GM18858 (cell line): ENCODE results near the gene SMIM36.
"Not testable (repeated sequence)": the region's sequence is repeated elsewhere in the genome, so short reads cannot be mapped to it uniquely, and the experiment has no call there.

Source experiments
- ATAC-seq: cut with Tn5 transposase; IDR thresholded peaks from one replicate; pipeline ENCODE4 v1.9.1; 2021; ENCODE audit not compliant: unreplicated experiment

Gene SMIM36

GRCh38 chr17:55507669-55508068 lies 3.6 kb downstream of the SMIM36 start:
- ATAC-seq = not testable (repeated sequence)

- not testable (repeated sequence) for ATAC-seq
These were observed 9.6 kb downstream of the SMIM36 start for GRCh38 chr17:55501626-55502025.

GRCh38 chr17:55500103-55500502 lies 11.1 kb downstream of the SMIM36 start:
- ATAC-seq = no peak

GRCh38 chr17:55496094-55496881 lies 15.0 kb downstream of the SMIM36 start:
- no peak for ATAC-seq

- no peak for ATAC-seq
These were observed 16.0 kb downstream of the SMIM36 start for GRCh38 chr17:55495239-55495638.

- ATAC-seq = no peak
These were observed 18.4 kb downstream of the SMIM36 start for GRCh38 chr17:55492781-55493341.

- no peak for ATAC-seq
These were observed 20.9 kb downstream of the SMIM36 start for GRCh38 chr17:55490376-55490775.

- no peak for ATAC-seq
These were observed 23.4 kb downstream of the SMIM36 start for GRCh38 chr17:55487695-55488432.

- ATAC-seq = no peak
These were observed 26.7 kb downstream of the SMIM36 start for GRCh38 chr17:55484575-55484974.

- no peak for ATAC-seq
These were observed 28.5 kb downstream of the SMIM36 start for GRCh38 chr17:55482591-55483389.

GRCh38 chr17:55480631-55481315 lies 30.5 kb downstream of the SMIM36 start:
- no peak for ATAC-seq

GRCh38 chr17:55479903-55480302 lies 31.3 kb downstream of the SMIM36 start:
- ATAC-seq = no peak

- ATAC-seq = no peak
These were observed 32.3 kb downstream of the SMIM36 start for GRCh38 chr17:55478971-55479370.

- no peak for ATAC-seq
These were observed 44.6 kb downstream of the SMIM36 start for GRCh38 chr17:55466671-55467070.

- ATAC-seq = not testable (repeated sequence)
These were observed 45.5 kb downstream of the SMIM36 start for GRCh38 chr17:55465771-55466170.

GRCh38 chr17:55463600-55463999 lies 47.7 kb downstream of the SMIM36 start:
- ATAC-seq = peak; percentile 71

- ATAC-seq = no peak
These were observed 48.5 kb downstream of the SMIM36 start for GRCh38 chr17:55462711-55463110.

GRCh38 chr17:55462234-55462633 lies 49.0 kb downstream of the SMIM36 start:
- no peak for ATAC-seq

GRCh38 chr17:55458978-55459377 lies 52.3 kb downstream of the SMIM36 start:
- ATAC-seq = no peak

- no peak for ATAC-seq
These were observed 52.9 kb downstream of the SMIM36 start for GRCh38 chr17:55458287-55458900.
